ENCODE data around the gene VSIG1.

The VSIG1 gene

DNA sequence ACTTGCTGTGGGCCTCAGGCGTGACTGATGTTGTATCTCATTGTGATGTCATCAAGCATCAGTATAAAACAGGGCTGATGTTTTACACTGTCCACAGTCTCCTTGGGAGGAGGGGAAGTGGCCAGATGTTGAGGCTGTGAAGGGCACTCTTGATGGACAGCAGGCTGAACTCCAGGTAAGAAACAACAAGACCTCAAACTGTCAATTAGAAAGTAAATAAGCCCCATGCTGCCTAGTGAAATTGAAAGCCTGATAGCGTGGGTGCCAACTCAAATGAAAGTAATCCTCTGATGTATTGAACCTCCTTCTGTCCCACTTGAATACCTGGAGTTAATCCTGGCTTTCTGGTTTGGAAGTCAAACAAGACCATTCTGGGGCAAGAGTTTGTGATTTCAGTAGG, 19.7 kb downstream of the VSIG1 start:
- TF ChIP-seq, protein P1, sequence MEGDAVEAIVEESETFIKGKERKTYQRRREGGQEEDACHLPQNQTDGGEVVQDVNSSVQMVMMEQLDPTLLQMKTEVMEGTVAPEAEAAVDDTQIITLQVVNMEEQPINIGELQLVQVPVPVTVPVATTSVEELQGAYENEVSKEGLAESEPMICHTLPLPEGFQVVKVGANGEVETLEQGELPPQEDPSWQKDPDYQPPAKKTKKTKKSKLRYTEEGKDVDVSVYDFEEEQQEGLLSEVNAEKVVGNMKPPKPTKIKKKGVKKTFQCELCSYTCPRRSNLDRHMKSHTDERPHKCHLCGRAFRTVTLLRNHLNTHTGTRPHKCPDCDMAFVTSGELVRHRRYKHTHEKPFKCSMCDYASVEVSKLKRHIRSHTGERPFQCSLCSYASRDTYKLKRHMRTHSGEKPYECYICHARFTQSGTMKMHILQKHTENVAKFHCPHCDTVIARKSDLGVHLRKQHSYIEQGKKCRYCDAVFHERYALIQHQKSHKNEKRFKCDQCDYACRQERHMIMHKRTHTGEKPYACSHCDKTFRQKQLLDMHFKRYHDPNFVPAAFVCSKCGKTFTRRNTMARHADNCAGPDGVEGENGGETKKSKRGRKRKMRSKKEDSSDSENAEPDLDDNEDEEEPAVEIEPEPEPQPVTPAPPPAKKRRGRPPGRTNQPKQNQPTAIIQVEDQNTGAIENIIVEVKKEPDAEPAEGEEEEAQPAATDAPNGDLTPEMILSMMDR (IDR thresholded peaks at IDR 0.05; ENCODE audit: low read depth, low read length) = no peak
- no peak overlapping the region for H3K4me3 ChIP-seq (ENCODE audit: low read depth, low read length)

DNA sequence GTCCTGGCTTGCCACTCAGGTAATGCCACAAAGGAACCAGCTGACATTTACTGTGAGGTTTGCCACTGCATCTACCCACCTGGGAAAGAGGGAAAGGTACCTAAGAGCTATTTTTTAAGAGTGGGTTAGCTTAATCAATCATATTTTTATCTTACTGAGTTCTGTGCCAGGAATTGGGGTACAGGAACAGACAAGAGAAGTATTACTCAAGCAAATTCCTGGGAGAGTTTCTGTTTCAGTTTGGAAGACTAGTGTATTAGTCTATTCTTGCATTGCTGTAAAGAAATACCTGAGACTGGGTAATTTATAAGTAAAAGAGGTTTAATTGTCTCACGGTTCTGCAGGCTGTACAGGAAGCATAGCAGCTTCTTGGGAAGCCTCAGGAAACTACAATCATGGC, 23.3 kb downstream of the VSIG1 start:
- TF ChIP-seq, protein P1 (IDR thresholded peaks at IDR 0.05; ENCODE audit: low read depth, low read length) = no peak
- H3K4me3 ChIP-seq (ENCODE audit: low read depth, low read length) = no peak overlapping the region

DNA sequence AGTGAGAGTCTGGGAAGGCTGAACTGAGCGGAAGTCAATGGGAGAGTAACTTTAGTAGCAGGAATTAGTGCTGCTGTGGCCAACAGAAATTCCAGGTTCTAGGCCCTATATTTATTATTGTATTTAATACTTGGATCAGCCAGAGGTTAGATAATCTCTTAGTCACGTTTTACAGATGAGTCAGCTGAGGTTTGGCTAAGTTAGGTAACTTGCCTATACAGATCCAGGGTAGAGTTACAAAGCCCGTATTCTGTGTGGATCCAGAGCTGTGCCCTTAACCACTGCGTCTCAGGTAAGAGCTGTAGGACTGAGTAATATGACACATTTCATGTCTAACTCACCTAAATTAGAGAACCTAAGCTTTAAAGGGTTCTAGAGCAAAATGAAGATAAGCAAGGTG, 26.0 kb downstream of the VSIG1 start:
- TF ChIP-seq, protein P1 (IDR thresholded peaks at IDR 0.05; ENCODE audit: low read depth, low read length) = no peak
- no peak overlapping the region for H3K4me3 ChIP-seq (ENCODE audit: low read depth, low read length)

DNA sequence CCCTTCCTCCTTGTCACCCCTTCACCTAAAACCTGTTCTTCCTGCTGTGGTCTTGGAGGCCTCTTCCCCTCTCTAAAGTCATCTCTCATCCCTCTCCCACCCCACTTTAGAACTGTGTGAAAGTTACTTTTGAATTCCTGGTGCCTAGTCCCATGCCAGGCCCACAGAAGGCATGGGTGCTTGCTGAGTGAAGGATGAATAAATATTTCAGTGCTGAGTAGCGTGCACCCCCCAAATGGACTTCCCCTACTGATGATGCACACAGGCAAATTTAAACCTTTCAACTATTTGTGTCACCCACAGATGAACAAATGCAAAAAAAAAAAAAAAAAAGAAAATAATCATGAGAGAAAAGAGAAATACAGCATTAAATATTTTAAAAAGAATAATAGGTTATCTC, 26.7 kb downstream of the VSIG1 start:
- TF ChIP-seq, protein P1 (IDR thresholded peaks at IDR 0.05; ENCODE audit: low read depth, low read length) = no peak
- H3K4me3 ChIP-seq (ENCODE audit: low read depth, low read length) = no peak overlapping the region

DNA sequence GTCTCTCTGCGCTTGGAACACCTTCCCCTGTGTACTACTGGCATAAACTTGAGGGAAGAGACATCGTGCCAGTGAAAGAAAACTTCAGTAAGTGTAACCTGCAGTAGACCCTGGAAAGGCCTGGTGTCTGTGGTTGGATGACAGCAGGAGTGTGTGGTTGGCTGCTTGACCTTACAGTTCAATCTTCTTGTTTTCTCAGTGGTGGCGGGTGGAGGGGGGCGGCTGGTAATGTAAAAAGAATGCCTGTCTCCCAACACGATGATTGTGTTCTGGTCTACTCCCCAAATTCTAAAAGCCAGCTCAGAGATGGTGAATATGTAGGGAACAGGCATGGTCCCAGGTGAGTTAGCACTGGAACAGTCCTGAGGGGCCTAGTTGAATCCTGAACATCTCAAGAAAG, 27.9 kb downstream of the VSIG1 start:
- TF ChIP-seq, protein P1 (IDR thresholded peaks at IDR 0.05; ENCODE audit: low read depth, low read length) = no peak

DNA sequence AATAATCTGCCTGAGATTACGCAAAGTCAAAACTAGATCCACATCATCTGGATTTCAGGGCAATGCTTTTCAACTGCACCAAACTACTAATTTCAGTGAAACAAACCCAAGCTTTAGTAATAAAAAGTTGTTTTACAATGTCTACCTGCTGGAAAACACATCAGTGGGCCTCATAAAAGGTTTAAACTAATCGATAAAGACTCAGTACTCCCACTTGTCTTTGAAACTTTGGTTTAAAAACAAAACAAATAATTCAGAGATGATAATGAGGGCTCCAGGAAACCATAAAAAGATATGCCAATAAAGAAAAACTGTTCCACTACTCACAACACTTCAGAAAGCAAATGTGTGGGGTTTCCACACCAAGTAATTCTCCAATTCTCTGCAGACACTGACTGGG, 36.2 kb downstream of the VSIG1 start:
- TF ChIP-seq, protein P1 (IDR thresholded peaks at IDR 0.05; ENCODE audit: low read depth, low read length) = no peak
- H3K4me3 ChIP-seq (ENCODE audit: low read depth, low read length) = no peak overlapping the region

More for the DNA sequence above, 27.9 kb downstream of the VSIG1 start:
- no peak overlapping the region for H3K4me3 ChIP-seq (ENCODE audit: low read depth, low read length)

DNA sequence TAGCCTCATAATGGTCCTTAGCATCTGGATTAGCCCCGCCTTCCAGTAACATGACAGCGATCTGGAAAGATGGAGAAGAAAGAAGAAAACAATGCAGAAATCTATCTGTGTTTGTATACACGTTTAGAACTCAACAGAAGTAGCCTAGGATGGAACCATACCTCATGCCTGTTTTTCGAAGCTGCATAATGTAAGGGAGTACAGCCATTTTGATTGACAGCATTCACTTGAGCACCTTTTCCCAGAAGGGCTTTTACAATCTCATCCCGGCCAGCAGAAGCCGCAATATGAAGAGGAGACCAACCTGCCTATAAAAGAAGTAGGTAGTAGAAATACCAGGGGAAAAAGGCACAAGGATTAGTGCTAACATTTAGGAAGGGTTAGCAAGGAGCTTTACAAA, 42.9 kb downstream of the VSIG1 start:
- TF ChIP-seq, protein P1 (IDR thresholded peaks at IDR 0.05; ENCODE audit: low read depth, low read length) = no peak
- no peak overlapping the region for H3K4me3 ChIP-seq (ENCODE audit: low read depth, low read length)

All from WI38 (cell line).